PC-3 (cell line): ENCODE results near the gene MPL. TPM values are rescaled to one million over a fixed set of nuclear protein-coding genes. Genes with fewer than 3 reads are reported as not detected.

Experiments used
- ATAC-seq: fragments of 200-7000 bp; cut with Tn5 transposase; 2 replicates; pipeline ENCODE4 v1.9.1; 2020; ENCODE audit warnings: mild to moderate bottlenecking, moderate library complexity
- BruUV-seq: library from RNA; stranded (reverse); fragments of 400-500 nt; replicated peaks from 2 replicates; lab custom pipeline; 2021; lab: Mats Ljungman, UMichigan
- CTCF ChIA-PET: fragments of 300-600 bp; sonication (Branson Sonifier 250); formaldehyde crosslinking; loops from one replicate; lab custom pipeline; 2022; ENCODE audit warnings: antibody characterized with exemption; lab: Charles Lee
- POLR2A ChIA-PET: fragments of 300-600 bp; sonication (Branson Sonifier 250); formaldehyde crosslinking; loops from one replicate; lab custom pipeline; 2022; ENCODE audit warnings: antibody characterized with exemption; ENCODE audit not compliant: unreplicated experiment; lab: Charles Lee
- DNase-seq: peaks from one replicate; pipeline ENCODE4 v3.0.0-alpha.2; 2015
- H2AFZ ChIP-seq: fragments of 300-600 bp; sonication (generic); 2 replicates; pipeline ENCODE4 v1.6.0; 2016; ENCODE audit warnings: antibody characterized with exemption, low read length
- H3F3A ChIP-seq: fragments of 300-600 bp; sonication (generic); one replicate; pipeline ENCODE4 v1.6.0; 2017; ENCODE audit warnings: antibody characterized with exemption, low read length, control low read depth, mild to moderate bottlenecking; ENCODE audit not compliant: unreplicated experiment
- H3K27ac ChIP-seq: fragments of 300-600 bp; sonication (generic); 2 replicates; pipeline ENCODE4 v1.5.1; 2016; ENCODE audit warnings: mild to moderate bottlenecking, low read length
- H3K27me3 ChIP-seq: fragments of 300-600 bp; sonication (generic); 2 replicates; pipeline ENCODE4 v1.6.1; 2016; ENCODE audit warnings: low read length, mixed read lengths
- H3K36me3 ChIP-seq: fragments of 300-600 bp; sonication (generic); 2 replicates; pipeline ENCODE4 v1.6.1; 2016; ENCODE audit warnings: low read depth, mixed run types, low read length, mixed read lengths
- H3K4me1 ChIP-seq: fragments of 300-600 bp; sonication (generic); 2 replicates; pipeline ENCODE4 v1.5.1; 2016; ENCODE audit warnings: low read length; ENCODE audit not compliant: insufficient read depth
- H3K4me2 ChIP-seq: fragments of 300-600 bp; sonication (generic); 2 replicates; pipeline ENCODE4 v1.6.0; 2016; ENCODE audit warnings: low read length
- H3K4me3 ChIP-seq: fragments of 300-600 bp; sonication (generic); 2 replicates; pipeline ENCODE4 v1.5.1; 2016; ENCODE audit warnings: mild to moderate bottlenecking, low read length, mixed read lengths
- H3K79me2 ChIP-seq: fragments of 300-600 bp; sonication (generic); 2 replicates; pipeline ENCODE4 v1.6.1; 2017; ENCODE audit warnings: low read length, mixed read lengths
- H3K9ac ChIP-seq: fragments of 300-600 bp; sonication (generic); 2 replicates; pipeline ENCODE4 v1.6.0; 2016; ENCODE audit warnings: mild to moderate bottlenecking, low read length
- H3K9me2 ChIP-seq: fragments of 300-600 bp; sonication (generic); replicated peaks from 2 replicates; pipeline ENCODE4 v1.6.1; 2016; ENCODE audit warnings: mixed run types, low read length, mixed read lengths
- H3K9me3 ChIP-seq: fragments of 300-600 bp; sonication (generic); 2 replicates; pipeline ENCODE4 v1.6.1; 2016; ENCODE audit warnings: low read length, mixed read lengths
- H4K20me1 ChIP-seq: fragments of 300-600 bp; sonication (generic); 2 replicates; pipeline ENCODE4 v1.6.1; 2016; ENCODE audit warnings: low read length, mixed read lengths
- EZH2 ChIP-seq: fragments of 300-600 bp; sonication (generic); IDR thresholded peaks from one replicate; pipeline ENCODE4 v1.6.1; 2017; ENCODE audit warnings: antibody characterized with exemption, mild to moderate bottlenecking, low read length; ENCODE audit not compliant: unreplicated experiment
- EZH2phosphoT487 ChIP-seq: fragments of 300-600 bp; sonication (generic); IDR thresholded peaks from 2 replicates; pipeline ENCODE4 v1.6.1; 2018; ENCODE audit warnings: mild to moderate bottlenecking, antibody characterized with exemption, low read length, borderline replicate concordance
- intact Hi-C: fragments of 100-400 bp; cut with micrococcal nuclease; formaldehyde crosslinking; loops from 2 replicates; pipeline ENCODE4 v1.9.0; 2023
- microRNA-seq: library from miRNA; unstranded; fragments of <30 nt; microRNA quantifications from one replicate; pipeline ENCODE4 v1.1.0, GENCODE V29; 2020; ENCODE audit not compliant: unreplicated experiment
- total RNA-seq: library from RNA; depleted of rRNA; stranded (reverse); fragments of >200 nt; gene quantifications from 2 replicates; pipeline ENCODE4 v1.2.3, GENCODE V29; 2014; rRNA removed
- TF ChIP-seq, protein P1 (sequence below): fragments of 300-600 bp; sonication (generic); conservative IDR thresholded peaks from 2 replicates; pipeline ENCODE4 v1.5.1; 2017; ENCODE audit warnings: antibody characterized with exemption, low read depth, mild to moderate bottlenecking, low read length

Gene MPL
- total RNA-seq, 1 experiment from 2014 or later, result not detected

DNA sequence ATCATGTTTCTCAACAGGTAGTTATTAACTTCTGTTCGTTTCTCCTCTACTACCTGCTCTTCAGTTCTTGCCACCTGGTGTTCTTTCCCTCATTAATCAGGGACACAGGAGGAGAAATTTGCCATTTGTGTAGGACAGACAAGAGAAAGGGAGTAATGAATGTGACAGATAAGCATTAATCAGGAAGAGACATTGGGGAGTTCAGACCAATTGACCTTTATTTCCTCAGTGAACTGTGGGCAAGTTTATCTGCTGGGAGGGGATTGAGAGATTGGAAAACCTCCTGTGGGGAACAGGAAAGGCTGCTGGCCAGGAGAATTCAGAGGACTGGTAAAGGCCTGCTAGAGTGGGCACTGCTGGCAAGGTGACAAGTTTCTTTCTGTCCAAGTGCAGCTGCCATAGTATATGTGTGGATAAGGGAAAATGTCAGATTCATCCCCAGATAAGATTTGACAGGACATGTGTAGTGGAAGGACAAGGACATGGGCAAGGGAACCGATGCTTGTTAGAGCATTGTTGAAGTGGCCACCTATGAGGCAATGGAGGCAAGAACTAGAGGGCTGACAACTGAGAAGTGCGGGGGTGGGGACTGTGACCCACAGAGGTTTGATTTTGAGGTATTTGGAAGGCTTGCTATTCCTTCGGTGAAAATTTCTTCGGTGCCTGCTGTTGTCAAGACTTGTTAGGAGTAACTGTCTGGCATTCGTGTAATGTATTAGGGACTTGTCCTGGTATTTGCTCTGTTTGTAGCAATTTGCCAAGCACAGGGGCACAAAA lies 64.7 kb downstream of the MPL start:
- no TSS peak for BruUV-seq
- peaks cover 29% of the 10 kb centered on the region for H3K36me3 ChIP-seq
- ATAC-seq (no peak), DNase-seq (no peak)
- H3K4me1 ChIP-seq, result no peaks in the 10 kb centered on the region
- H3K27me3 ChIP-seq, result no peaks in the 10 kb centered on the region
- intact Hi-C loops, result no loop called here
- H2AFZ ChIP-seq, result no peak overlapping the region
- H3K4me3 ChIP-seq, result no peak overlapping the region
- no peaks in the 10 kb centered on the region for H4K20me1 ChIP-seq
- H3K79me2 ChIP-seq, result 0 out of 2 replicates have a peak, but pooled peaks cover 4% of the 10 kb centered on the region
- H3K27ac ChIP-seq, result no peak overlapping the region
- TF ChIP-seq EZH2 (no peak), EZH2phosphoT487 (no peak)
- TF ChIP-seq, protein P1, sequence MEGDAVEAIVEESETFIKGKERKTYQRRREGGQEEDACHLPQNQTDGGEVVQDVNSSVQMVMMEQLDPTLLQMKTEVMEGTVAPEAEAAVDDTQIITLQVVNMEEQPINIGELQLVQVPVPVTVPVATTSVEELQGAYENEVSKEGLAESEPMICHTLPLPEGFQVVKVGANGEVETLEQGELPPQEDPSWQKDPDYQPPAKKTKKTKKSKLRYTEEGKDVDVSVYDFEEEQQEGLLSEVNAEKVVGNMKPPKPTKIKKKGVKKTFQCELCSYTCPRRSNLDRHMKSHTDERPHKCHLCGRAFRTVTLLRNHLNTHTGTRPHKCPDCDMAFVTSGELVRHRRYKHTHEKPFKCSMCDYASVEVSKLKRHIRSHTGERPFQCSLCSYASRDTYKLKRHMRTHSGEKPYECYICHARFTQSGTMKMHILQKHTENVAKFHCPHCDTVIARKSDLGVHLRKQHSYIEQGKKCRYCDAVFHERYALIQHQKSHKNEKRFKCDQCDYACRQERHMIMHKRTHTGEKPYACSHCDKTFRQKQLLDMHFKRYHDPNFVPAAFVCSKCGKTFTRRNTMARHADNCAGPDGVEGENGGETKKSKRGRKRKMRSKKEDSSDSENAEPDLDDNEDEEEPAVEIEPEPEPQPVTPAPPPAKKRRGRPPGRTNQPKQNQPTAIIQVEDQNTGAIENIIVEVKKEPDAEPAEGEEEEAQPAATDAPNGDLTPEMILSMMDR, result no peak
- no peak overlapping the region for H3K9ac ChIP-seq
- no peaks in the 10 kb centered on the region for H3K9me2 ChIP-seq
- ChIA-PET POLR2A (no interaction called here), CTCF (no interaction called here)
- H3K9me3 ChIP-seq, result no peaks in the 10 kb centered on the region
- no peak overlapping the region for H3K4me2 ChIP-seq
- no peaks in the 10 kb centered on the region for H3F3A ChIP-seq

Small RNAs within 50 kb of the gene (microRNA-seq; reads per million reads assigned to microRNA genes)
- 1.3 reads per million for gene MIR6734

Other genes starting within 250 kb of the MPL start
- 274 and 338 TPM in 2 replicates for gene EBNA1BP2, start 165.5 kb upstream of the MPL start, total RNA-seq
- 1.2 and 2.6 TPM in 2 replicates for gene CFAP57, start 165.5 kb upstream of the MPL start, total RNA-seq
- 8.6 and 9.8 TPM in 2 replicates for gene TMEM125, start 67.8 kb upstream of the MPL start, total RNA-seq
- 10.4 and 17.8 TPM in 2 replicates for gene C1orf210, start 52.2 kb upstream of the MPL start, total RNA-seq
- 1.5 and 1.8 TPM in 2 replicates for gene TIE1, start 36.8 kb upstream of the MPL start, total RNA-seq
- 312 and 349 TPM in 2 replicates for gene CDC20, start 21.2 kb downstream of the MPL start, total RNA-seq
- gene ELOVL1, start 30.2 kb downstream of the MPL start, total RNA-seq, result 89.5 and 128 TPM in 2 replicates
- 35.5 and 41.8 TPM in 2 replicates for gene MED8, start 52.0 kb downstream of the MPL start, total RNA-seq
- gene SZT2, start 52.1 kb downstream of the MPL start, total RNA-seq, result 22.2 and 31.3 TPM in 2 replicates
- 87.1 and 89.8 TPM in 2 replicates for gene HYI, start 116.1 kb downstream of the MPL start, total RNA-seq
- 67.4 and 100 TPM in 2 replicates for gene PTPRF, start 193.1 kb downstream of the MPL start, total RNA-seq